GM21825 (cell line): ENCODE measurements around the gene OR1G1.
"Not testable (repeated sequence)": the region's sequence is repeated elsewhere in the genome, so short reads cannot be mapped to it uniquely, and the experiment has no call there.

Source experiments
- ATAC-seq: cut with Tn5 transposase; IDR thresholded peaks from one replicate; pipeline ENCODE4 v1.9.1; 2021; ENCODE audit warnings: mild to moderate bottlenecking, moderate library complexity; ENCODE audit not compliant: unreplicated experiment

The OR1G1 gene

DNA sequence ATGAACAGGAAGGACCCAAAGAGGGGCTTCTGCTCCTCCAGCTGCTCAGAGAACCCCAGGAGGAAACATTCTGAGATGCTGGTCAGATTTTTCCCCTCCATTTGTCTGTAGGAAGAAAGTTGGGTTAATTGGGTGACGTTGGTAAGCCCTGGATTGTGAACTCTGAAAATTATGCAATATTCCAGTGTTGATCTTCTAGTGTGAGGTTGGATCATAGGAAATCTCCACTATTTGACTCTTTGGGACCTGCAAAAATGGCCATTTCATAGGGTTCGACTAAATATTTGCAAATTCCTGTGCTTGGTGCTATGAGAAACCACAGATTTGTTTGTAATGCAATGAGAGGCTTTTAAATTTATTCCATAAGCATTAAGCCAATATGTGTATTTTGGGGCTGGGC is at the start of gene OR1G1:
OR1G1 (minus strand) TSS at position 101 of the 400 bp plus-strand sequence; CDS start at position 101, 0 bp downstream.
- no peak for ATAC-seq

DNA sequence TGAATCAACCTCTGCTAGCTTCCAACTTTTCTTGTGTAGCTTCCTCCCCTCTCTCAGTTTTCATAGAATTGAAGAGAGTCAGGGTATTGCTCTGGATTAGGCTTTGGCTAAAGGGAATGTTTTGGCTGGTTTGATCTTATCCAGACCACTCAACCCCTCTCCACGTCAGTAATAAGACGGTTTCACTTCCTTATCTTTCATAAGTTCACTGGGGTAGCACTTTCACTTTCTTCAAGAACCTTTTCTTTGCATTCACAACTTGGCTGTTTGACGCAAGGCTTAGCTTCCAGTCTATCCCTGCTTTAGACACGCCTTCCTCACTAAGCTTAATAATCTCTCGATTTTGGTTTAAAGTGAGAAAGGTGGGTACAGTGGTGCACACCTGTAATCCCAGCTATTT is 40.2 kb upstream of the OR1G1 start:
- ATAC-seq = no peak

DNA sequence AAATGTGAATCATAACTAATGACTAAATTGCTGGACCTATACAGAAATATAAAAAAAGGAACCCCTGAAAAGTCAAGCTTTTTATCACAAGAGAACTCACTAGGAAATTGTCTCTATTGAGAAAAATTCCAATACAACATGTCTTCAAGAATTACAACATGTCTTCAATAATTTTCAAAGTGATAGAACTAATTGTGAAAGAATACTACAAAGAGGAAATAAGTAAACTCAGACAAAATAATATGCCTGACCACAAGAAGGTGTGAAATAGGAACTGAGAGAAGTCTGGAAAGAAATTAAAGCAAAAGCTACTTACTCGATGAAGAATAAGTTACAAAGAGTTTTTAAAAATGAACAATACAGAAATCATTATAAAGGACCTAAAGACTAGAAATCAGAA is 29.9 kb upstream of the OR1G1 start:
- ATAC-seq = no peak

DNA sequence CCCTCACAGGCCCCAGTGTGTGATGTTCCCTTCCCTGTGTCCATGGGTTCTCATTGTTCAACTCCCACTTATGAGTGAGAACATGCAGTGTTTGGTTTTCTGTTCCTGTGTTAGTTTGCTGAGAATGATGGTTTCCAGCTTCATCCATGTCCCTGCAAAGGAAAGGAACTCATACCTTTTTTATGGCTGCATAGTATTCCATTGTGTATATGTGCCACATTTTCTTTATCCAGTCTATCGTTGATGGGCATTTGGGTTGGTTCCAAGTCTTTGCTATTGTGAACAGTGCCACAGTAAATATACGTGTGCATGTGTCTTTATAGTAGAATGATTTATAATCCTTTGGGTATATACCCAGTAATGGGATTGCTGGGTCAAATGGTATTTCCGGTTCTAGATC is 10.1 kb upstream of the OR1G1 start:
- not testable (repeated sequence) for ATAC-seq

DNA sequence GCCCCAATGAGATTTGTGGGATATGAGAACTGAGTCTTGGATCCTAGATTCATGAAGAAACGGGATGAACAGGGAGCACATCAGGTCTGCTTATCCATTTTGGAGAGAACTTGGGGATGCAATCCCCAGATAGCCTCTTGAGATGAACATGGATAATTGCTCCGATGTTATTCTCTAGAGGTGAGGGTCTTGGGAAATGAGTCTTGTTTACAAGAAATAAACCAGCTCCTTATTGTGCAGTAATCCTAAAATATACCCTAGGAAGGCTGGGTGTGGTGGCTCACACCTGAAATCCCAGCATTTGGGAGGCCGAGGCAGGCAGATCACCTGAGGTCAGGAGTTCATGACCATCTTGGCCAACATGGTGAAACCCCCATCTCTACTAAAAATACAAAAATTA is 23.0 kb downstream of the OR1G1 start, which contains the start of gene OR1D2:
OR1D2 (minus strand) TSS at position 101 of the 400 bp plus-strand sequence. CDS start 11,426 bp downstream, outside the sequence.
- no peak for ATAC-seq
